Thyroid gland (tissue), 4 donors: Measurements from ENCODE around the gene PRPF6.

Experiments
- POLR2A ChIP-seq, 2 donors: fragments of 450-650 bp; IDR thresholded peaks; one replicate each; pipeline ENCODE4 v1.6.1; 2017; ENCODE audit warnings: antibody characterized with exemption in 2 of 2, mild to moderate bottlenecking in 2 of 2, moderate library complexity in 1 of 2
- TF ChIP-seq, protein P1 (sequence below), 6 experiments: fragments of 200-600 bp in 3 of 6; fragments of 450-650 bp in 3 of 6; sonication (generic) in 3 of 6; IDR thresholded peaks; one replicate each; pipeline ENCODE4 v1.5.1; 2016 to 2019; ENCODE audit warnings: antibody characterized with exemption in 6 of 6, mild to moderate bottlenecking in 2 of 6, inconsistent platforms in 1 of 6, moderate library complexity in 1 of 6

- TF ChIP-seq, protein P1, sequence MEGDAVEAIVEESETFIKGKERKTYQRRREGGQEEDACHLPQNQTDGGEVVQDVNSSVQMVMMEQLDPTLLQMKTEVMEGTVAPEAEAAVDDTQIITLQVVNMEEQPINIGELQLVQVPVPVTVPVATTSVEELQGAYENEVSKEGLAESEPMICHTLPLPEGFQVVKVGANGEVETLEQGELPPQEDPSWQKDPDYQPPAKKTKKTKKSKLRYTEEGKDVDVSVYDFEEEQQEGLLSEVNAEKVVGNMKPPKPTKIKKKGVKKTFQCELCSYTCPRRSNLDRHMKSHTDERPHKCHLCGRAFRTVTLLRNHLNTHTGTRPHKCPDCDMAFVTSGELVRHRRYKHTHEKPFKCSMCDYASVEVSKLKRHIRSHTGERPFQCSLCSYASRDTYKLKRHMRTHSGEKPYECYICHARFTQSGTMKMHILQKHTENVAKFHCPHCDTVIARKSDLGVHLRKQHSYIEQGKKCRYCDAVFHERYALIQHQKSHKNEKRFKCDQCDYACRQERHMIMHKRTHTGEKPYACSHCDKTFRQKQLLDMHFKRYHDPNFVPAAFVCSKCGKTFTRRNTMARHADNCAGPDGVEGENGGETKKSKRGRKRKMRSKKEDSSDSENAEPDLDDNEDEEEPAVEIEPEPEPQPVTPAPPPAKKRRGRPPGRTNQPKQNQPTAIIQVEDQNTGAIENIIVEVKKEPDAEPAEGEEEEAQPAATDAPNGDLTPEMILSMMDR (IDR thresholded peaks at IDR 0.05) = no peak
- no peak for TF ChIP-seq POLR2A (IDR thresholded peaks at IDR 0.05)
These were observed 71.4 kb downstream of the PRPF6 start for GRCh38 chr20:64052326-64052722.
